ENCODE results near the gene CSTPP1. TPM values are rescaled to one million over a fixed set of nuclear protein-coding genes. Genes with fewer than 3 reads are reported as not detected.

The CSTPP1 gene
- total and polyA plus RNA-seq, 2 of the 8 experiments (the other 6 are each of a cell fraction or from before 2014, with no cell fraction given) = 24.2 to 28.7 TPM

GRCh38 chr11:47105541-47105940, 169.0 kb downstream of the CSTPP1 start (continued):
- TF ChIP-seq CHD7 (IDR thresholded peaks at IDR 0.05; ENCODE audit: insufficient replicate concordance, low read length) (no peak), GABPA (IDR thresholded peaks at IDR 0.05; ENCODE audit: borderline replicate concordance, insufficient read depth, low read length) (no peak)
- TF ChIP-seq, protein P1, sequence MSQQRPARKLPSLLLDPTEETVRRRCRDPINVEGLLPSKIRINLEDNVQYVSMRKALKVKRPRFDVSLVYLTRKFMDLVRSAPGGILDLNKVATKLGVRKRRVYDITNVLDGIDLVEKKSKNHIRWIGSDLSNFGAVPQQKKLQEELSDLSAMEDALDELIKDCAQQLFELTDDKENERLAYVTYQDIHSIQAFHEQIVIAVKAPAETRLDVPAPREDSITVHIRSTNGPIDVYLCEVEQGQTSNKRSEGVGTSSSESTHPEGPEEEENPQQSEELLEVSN (IDR thresholded peaks at IDR 0.05) = no peak
